Measurements from ENCODE around the gene STX11.
"Not testable (repeated sequence)": the region's sequence is repeated elsewhere in the genome, so short reads cannot be mapped to it uniquely, and the experiment has no call there.

STX11 gene

DNA sequence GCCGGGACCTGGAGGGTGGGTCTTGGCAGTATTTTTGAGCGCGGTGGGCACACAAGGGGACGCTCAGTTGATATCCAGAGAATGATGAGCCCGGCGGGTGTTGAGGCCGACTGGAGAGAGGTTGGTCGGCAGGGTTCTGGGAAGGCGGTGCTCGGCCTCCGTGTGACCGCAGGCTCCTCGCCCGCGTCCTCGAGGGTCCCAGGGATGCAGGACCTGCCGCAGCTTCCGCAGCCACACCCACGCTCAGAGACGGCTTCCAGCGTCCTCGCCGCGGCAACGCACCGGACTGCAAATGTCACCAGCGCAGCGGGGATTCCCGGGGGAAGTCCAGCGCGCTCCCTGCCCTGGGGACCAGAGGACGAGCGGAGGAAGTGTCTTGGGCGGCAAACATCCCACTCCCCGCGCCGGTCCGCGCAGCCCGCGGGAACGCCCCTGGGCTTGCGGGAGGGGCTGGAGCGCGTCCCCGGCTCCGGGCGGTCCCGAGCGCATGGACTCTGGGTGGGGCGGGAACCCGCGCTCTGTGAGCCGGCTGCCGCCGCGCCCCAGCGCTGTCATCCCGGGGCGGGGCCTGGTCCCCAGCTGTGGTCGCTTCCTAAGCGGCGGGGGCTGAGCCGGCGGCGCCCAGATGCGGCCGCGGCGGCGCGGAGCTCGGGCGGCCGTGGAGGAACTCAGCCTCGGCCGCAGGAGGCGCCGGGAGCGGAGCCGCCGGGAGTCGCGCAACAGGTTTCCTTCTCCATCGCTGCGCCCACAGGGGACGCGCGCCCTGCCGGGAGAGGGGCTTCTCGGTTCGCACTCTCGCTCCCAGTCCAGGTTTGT is at the start of gene STX11:
Gene STX11 (plus strand): TSS at position 624 of the 816 bp plus-strand sequence. CDS start 36,111 bp downstream, outside the sequence.
- DNase-seq, result peak; percentile 86

DNA sequence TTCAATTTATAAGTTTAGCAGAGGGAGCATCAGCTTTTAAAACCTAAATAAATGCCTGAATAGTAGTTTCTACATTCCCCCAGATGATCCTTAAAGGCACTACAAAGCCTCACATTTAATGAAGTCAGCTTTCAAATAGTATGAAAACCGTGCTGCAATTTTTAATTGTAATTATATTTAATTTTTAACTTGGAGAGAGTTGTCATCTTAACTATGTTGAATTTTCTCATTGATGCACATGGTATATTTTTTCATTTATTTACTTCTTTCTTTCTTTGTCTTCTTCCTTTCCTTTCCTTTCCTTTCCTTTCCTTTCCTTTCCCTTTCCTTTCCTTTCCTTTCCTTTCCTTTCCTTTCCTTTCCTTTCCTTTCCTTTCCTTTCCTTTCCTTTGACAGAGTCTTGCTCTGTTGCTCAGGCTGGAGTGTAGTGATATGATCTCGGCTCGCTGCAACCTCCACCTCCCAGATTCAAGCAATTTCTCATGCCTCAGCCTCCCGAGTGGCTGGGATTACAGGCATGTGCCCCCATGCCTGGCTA is 47.2 kb upstream of the STX11 start:
- no peak for DNase-seq

DNA sequence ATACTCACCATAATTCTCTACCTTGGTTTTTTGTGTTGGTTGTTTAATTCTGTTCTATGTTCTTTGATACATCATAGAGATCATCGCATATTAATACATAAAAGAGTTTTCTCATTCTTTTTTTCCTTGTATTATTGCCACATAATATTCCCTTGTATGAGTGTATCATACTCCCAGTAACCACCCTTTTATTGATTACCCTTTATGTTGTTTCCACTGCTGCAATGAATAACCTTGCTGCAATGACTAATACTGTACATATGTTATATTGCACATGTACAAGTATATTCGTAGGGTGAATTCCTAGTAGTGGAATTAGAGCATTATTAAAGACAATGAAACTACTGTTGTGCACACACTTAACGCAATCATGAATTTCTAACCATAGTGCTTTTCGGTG is 45.8 kb upstream of the STX11 start:
- DNase-seq, result no peak

DNA sequence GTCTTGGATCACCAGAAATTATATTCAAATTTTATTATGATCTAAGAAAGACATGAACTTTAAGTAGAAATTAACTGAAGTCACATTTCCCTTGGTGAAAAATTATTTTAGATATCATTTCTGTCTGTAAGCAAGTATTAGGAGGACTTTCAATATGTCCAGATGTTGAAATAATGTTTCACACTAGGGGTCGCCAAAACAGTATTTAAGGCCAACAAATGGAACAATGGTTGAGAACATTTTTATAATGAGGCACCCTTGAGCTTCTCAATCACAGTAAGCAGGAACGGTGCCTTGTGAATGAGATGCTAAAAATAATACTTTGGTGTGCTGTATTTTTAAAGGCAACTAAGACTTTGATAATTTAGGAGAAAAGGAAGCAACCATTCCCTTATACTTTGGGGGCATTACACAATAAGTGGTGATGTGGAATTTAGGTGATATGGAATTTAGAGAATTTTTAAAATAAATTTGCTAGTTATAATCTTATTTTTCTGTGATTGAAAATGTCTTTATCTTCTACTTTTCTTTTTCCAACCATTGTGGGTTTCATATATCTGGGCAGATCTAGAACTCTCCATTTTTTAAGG is 45.3 kb upstream of the STX11 start:
- peak; percentile 42 to 86 for DNase-seq

DNA sequence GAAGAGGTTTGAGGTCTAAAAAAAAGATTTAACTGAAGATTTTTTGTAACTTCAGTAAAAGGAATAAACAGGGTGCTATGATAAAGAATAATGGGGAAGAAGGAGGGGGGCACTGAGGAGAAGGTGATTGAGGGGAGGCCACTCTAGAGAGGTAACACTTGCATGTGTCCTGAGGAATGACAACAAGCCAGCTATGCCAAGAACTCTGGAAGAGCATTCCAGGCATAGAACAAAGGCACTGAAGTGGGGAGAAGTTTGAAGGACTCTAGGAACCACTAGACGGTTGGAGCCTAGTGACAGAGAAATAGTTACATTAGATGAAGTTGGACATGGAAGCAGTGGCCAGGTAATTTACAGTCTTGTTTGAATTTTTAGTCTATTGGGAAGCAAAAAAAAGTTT is 44.1 kb upstream of the STX11 start:
- no peak for DNase-seq

DNA sequence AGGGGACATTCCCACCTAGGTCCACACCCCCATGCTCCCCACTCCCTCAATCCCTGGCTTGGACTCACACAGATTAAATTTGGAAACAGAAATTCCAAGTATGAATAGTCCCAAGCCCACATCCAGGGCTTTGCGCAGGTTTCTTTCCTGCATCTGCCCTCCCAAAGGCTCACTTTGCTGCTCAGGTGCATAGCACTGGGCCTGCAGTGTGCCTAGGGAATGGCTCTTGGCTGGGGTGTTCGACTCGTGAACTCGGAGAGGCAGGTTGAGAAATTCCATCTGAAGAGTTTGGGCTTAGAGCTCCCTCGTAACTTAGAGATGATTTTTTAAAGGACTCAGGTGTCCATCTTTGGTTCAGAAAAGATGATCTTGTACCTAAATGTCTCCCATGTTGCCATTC is 40.1 kb upstream of the STX11 start:
- no peak for DNase-seq

DNA sequence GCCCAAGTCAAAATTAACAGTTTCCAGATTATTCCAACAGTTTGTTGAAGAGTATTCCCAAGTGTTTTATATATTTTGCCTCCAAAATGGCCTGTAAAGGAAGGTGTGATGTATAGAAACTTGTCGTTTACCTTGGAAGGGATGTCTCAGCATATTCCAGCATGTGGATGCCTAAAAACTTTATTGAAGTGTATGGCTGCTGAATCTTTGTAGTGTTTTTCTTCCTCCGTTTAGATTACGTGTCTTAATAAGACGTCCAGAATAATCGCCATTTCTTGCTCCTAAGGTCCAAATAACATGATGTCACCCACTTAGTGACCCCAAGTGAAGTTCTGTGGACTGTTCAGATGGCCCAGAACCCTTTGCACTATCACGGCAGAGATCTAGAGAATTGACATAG is 37.0 kb upstream of the STX11 start:
- DNase-seq, result no peak

DNA sequence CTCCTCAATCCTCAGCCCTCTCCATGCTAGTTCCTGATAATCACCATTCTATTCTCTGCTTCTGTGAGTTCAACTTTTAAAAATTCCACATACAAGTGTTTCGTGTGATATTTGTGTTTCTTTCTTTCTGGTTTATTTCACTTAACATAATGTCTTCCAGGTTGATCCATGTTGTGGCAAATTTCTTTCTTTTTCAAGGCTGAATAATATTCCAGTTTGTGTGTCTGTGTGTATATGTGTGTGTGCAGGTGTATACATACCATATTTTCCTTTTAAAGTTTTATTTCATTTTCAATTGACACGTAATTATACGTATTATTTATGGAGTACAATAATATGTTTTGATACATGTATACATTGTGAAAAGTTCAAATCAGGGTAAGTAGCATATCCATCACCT is 35.1 kb upstream of the STX11 start:
- DNase-seq, result no peak

DNA sequence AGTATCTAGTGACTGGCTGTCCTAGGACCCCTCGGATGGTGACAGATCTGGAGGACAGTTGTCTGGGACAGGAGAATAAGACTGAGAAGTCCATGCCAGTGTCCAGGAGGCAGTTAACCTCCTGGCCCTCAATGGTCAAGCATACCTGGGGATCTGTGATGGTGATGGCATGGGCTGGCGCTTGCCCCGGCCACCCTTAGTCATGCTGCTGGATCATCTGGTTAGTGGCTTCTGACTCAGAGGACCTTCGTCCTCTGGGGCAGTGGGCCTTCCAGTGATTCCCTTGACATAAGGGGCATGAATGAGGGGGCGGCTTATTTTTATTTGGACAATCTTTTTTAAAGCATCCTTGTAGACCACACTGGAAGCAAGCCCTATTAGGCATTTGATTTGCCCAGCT is 30.9 kb upstream of the STX11 start:
- DNase-seq, result no peak

DNA sequence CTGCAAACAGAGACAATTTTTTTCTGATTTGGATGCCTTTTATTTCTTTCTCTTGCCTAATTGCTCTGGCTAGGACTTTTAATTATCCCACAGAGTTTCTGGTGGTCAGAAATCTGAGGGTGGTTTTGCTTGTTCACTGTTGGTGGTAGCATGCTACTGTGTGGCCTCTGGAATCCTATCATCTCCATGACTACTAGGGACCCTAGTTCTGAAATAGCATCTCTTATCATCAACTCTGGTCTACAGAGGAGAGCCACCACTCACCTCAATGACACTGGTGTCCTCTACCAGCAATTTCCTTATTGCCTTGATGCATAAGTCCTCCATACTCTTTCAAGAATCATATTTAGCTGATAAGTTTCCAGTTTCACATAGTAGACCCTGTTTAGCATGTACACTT is 27.5 kb upstream of the STX11 start:
- DNase-seq, result no peak

DNA sequence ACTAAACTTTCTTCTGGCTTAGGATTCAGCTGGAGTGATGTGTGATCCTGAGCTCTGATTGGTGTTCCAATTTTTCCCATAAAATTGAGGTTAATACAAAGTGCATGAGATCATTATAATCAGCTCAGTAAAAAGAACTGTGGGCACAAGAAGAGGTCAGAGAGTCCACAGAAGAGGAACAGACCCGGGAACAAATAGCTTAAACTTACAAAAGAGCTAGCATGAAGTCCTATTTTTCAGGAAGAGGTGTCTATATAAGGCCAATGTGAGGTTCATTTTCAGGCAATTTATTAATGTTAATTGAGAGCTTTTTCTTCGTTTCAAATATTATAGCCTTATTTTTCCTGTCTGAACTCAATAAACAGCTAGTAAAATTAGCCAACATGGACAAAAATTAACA is 26.9 kb upstream of the STX11 start:
- DNase-seq, result no peak

DNA sequence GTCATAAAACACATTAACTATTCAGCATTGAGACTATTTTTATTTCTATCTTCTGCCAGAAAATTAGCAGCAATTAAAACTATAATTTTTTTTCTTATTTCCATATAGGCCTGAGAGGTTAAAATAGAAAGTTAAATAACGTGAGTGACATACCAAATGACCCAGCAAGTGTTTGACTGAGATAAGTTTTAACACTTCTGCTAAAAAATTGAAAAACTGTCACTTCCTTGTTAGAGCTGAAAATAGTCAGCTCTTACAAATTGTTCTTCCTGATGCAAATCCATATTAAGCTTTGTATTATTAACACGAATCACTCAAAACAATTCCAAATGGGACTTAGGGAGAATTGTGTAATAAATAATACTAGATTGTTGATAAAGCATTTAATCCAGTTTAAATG is 26.5 kb upstream of the STX11 start:
- DNase-seq, result no peak

DNA sequence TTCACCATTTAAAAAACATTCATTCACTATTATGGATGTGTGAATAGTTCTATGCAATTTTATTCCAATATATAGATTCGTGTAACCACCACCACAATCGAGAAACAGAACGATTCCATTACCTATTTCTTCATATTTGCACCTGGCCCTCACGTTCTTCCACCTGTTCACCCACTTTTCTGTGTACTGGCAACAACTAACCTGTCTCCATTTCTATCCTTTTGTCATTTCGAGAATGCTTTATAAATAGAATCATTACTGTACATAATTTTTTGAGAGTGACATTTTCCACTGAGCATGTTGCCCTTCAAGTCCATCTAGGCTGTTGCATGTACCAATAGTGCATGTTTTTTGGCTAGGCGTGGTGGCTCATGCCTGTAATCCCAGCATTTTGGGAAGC is 23.2 kb upstream of the STX11 start:
- DNase-seq, result no peak

DNA sequence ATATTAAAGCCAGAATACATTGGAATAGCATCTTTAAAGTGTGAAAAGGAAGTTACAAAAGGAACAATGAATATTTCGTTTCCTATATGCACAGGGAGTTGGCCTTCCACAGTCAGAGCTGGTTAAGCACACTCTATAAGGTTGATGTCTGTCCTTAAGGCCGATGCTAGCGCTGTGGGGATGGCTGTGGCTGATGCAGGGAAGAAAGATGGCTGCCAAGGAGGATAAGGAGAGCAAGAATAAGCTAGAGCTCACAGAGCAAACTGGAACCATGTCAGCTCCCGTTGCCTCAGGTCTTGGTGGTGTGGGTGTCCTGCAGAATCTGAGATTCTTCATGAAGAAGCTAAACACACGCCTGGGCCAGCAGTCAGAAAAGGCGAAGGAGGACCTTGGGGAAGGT is 20.8 kb upstream of the STX11 start:
- no peak for DNase-seq

DNA sequence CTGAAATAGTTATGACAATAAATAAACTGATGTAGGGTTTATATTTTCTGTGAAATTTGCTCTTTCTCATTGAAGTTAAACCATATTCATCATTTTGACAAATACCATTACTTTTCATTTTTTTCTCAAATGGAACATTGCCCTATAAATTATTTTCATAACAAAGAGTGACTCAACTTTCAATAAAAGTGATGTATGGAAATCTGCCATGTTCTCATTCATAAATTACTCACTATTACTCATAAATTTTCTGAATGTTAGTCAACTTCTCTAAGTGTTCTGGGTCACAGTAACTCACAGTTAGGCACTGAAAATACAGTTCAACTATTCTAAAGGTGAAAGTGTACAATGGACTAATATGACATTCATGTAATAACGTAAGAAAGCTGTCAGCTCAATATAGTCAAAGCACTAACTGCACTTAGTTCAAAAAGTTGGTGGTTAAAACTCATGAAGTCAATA is 19.0 kb upstream of the STX11 start:
- DNase-seq, result no peak

DNA sequence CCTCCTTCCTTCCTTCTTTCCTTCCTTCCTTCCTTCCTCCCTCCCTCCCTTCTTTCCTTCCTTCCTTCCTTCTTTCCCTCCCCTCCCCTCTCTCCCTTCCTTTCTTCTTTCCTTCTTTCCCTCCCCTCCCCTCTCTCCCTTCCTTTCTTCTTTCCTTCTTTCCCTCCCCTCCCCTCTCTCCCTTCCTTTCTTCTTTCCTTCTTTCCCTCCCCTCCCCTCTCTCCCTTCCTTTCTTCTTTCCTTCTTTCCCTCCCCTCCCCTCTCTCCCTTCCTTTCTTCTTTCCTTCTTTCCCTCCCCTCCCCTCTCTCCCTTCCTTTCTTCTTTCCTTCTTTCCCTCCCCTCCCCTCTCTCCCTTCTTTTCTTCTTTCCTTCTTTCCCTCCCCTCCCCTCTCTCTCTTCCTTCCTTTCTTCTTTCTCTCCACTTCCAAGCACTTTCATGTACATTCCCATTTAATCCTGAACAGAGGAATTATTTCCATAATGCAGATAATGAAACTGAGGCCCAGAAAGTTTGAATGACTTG is 18.1 kb upstream of the STX11 start:
- not testable (repeated sequence) for DNase-seq

DNA sequence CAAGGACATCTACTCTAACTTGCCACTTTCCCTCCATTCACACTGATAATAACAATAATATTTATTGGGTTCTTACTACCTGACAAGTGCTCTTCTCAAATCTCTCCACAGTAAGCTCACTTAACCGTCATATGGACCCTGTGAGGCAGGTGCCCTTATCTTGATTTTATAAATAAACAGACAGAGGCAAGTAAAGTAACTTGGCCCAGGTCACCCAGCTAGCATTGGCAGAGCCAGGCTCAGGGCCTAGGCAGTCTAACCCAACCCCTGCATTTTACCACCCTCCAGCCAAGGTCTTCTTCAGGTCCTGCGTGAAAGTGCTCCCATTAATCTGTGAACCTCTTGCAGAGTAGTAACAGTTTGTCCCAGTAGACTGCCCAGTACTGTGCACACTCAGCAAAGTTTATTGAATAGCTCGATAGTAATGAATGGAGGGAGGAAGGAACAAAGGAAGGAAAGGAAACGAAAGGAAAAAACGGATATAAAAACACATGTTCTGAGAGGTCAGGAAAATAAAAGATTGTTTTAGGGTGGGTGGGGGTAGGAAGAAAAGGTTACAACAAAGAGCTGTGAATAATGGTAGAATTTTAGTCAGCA is 17.0 kb upstream of the STX11 start:
- no peak for DNase-seq

DNA sequence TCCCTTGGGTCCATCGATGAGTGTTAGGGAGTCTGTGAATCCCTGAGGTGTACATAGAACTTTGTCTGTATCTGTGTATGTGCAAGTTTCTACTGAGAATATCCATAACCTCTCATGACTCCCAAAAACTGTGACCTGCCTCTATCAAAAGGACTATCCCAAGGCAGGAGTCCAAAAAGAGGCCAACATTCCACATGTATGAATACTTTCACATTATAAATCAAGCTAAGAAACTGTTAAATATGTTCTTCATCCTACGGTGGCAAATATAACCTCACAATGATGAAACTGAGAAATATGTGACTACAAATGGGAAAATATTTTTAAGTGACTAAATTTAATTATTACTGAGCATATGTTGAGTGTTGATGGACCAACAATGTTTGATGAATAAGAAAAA is 16.1 kb upstream of the STX11 start:
- no peak for DNase-seq

DNA sequence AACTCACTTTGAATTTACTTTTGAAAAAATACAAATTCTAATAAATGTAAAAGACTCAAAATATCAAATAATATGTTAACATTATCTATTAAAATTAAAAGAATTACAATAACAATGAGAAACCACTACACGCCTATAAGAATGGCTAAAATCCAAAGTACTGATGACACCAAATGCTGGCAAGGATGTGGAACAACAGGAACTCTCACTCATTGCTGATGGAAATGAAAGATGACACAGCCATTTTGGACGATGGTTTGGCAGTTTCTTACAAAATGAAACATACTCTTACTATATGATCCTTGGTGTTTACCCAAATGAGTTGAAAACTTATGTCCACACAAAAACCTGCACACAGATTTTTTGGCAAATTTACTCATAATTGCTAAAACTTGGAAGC is 15.6 kb upstream of the STX11 start:
- no peak for DNase-seq

DNA sequence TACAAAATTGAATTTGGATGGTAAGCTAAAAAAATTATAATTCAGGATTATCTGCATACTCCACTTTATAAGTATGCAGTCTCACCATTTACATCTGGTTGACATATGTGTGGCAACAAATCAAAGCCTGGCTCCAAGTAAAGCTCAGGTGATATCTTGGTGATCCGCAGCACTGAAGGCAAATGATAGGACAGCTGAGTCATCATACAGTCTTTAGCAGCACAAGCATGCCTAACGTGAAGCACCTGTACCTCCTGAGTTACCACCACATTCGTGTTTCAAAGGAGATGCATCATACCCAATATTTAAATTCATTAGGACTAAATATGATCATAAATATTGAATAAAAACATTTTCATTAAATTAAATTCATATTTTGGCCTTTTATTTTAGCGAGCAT is 11.8 kb upstream of the STX11 start:
- no peak for DNase-seq

DNA sequence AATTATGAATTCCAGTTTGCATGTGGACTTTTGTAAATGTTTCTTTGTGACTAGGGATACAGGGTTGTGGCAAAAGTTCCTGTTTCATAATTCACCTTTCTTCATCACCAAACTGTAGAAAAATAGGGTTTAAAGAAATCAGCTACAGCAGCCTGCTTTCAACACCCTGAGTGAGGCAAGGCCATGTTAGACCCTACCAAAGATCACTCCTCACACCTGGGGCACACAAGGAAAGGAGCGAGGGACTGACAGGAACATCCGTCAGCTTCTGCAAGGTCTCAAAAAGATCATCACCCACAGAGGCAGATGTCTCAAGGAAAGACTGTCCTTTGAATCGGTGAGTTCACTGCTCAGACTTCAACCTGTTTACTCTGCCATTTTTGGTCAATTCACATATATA is 10.5 kb upstream of the STX11 start:
- DNase-seq, result no peak

DNA sequence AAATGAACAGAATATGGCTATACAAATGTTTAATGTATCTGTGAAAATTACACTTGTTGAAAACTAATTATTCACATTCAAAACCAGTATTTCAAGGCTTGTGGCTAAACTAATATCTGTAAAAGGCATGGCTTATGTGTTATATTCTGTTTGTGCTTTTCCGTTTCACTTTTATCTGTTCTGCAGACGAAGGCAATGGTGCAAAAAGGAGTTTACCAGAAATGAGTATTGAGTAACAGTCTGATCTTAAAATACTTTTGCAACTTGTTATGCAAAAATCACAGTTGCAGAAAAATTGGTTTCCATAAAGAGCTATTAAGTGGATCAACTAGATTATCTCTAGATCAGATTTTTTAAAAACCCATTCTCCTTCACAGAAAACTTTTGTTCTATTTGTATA is 9.4 kb upstream of the STX11 start:
- no peak for DNase-seq

DNA sequence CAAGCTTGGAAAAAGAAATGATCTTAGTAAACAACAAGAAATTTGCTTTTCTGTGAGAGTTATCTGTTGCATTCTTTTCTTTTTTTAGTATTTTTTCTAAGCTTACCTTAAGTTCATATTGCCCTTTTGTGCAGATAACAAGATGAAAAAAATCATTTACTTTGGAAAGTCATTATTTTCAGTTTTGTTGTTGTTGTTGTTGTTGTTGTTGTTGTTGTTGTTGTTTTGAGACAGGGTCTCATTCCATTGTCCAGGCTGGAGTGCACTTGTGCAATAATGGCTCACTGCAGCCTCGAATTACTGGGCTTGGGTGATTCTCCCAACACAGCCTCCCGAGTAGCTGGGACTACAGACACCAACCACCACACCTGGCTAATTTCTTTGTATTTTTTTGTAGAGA is 8.8 kb upstream of the STX11 start:
- no peak for DNase-seq

DNA sequence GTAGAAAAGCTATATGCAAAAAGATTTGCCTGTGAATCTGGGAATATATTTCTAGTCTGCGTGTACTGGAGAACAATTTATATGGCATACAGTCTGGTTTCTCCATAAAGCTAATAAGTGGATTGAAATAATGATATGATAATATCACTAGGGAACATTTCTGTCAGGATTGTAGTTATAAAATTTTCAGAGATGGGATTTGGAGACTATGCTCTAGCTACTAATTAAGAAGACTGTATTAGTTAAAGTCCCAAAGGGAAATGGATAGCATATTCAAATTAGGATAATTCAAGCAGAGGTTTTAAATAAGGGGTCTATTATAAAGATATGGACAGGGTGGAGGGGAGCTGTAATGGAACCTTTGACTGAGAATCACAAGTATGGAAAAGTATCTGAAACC is 7.2 kb upstream of the STX11 start:
- no peak for DNase-seq

Data from CD4-positive, alpha-beta T cell treated with Interferon alpha-2 for 1 hour (primary cell).